GM12872 (cell line): ENCODE data around the gene CACNB2.

Source experiments
- CTCF ChIP-seq: IDR thresholded peaks from 3 replicates; pipeline ENCODE4 v1.5.1; 2011; ENCODE audit warnings: low read depth, mild to moderate bottlenecking, low read length, moderate library complexity; ENCODE audit not compliant: insufficient read depth

Gene CACNB2

GRCh38 chr10:18572959-18573561, 432.8 kb downstream of the CACNB2 start:
- no peak for TF ChIP-seq CTCF

GRCh38 chr10:18576586-18576985, 436.4 kb downstream of the CACNB2 start:
- TF ChIP-seq CTCF = no peak

- TF ChIP-seq CTCF = no peak
These were observed 437.8 kb downstream of the CACNB2 start for GRCh38 chr10:18577823-18578685.

GRCh38 chr10:18582803-18583202, 442.6 kb downstream of the CACNB2 start:
- no peak for TF ChIP-seq CTCF

GRCh38 chr10:18583575-18584270, 443.5 kb downstream of the CACNB2 start:
- TF ChIP-seq CTCF = peak; percentile 27; the same call in 2 of the 3 replicates
